ENCODE data around the gene KLHL11. TPM values are rescaled to one million over a fixed set of nuclear protein-coding genes. Genes with fewer than 3 reads are reported as not detected.
A peak's percentile ranks its signal among the peaks of the same experiment; 100 is the strongest.

KLHL11 gene
- polyA plus RNA-seq, 1 donor, result 4.9 TPM

GRCh38 chr17:41811549-41812380 is 53.5 kb downstream of the KLHL11 start, which contains the start of gene P3H4:
P3H4 (minus strand) TSS chr17:41811949; CDS start chr17:41811915, 34 bp downstream.
- DNase-seq (ENCODE audit: low read depth), result peak; percentile 58

GRCh38 chr17:41810659-41811548 is 54.3 kb downstream of the KLHL11 start:
- no peak for DNase-seq (ENCODE audit: low read depth)

- DNase-seq (ENCODE audit: low read depth), result no peak
These were observed 58.4 kb downstream of the KLHL11 start for GRCh38 chr17:41806685-41807445.

Other genes with a start within 250 kb of the KLHL11 start
- gene KRT17, start 240.8 kb downstream of the KLHL11 start, polyA plus RNA-seq (ENCODE audit: insufficient read length), result 0.71 TPM
- 784 TPM for gene EIF1, start 176.5 kb downstream of the KLHL11 start, polyA plus RNA-seq (ENCODE audit: insufficient read length)
- not detected for gene GAST, start 153.1 kb downstream of the KLHL11 start, polyA plus RNA-seq (ENCODE audit: insufficient read length)
- gene HAP1, start 130.8 kb downstream of the KLHL11 start, polyA plus RNA-seq (ENCODE audit: insufficient read length), result 0.04 TPM
- gene JUP, start 78.7 kb downstream of the KLHL11 start, polyA plus RNA-seq (ENCODE audit: insufficient read length), result 31.0 TPM
- gene P3H4, start 53.5 kb downstream of the KLHL11 start, polyA plus RNA-seq (ENCODE audit: insufficient read length), result 39.5 TPM
- gene FKBP10, start 52.4 kb downstream of the KLHL11 start, polyA plus RNA-seq (ENCODE audit: insufficient read length), result 114 TPM
- 34.6 TPM for gene NT5C3B, start 29.2 kb downstream of the KLHL11 start, polyA plus RNA-seq (ENCODE audit: insufficient read length)
- gene KLHL10, start 27.6 kb downstream of the KLHL11 start, polyA plus RNA-seq (ENCODE audit: insufficient read length), result 0.18 TPM
- gene ACLY, start 53.5 kb upstream of the KLHL11 start, polyA plus RNA-seq (ENCODE audit: insufficient read length), result 44.4 TPM
- 0.80 TPM for gene ODAD4, start 65.2 kb upstream of the KLHL11 start, polyA plus RNA-seq (ENCODE audit: insufficient read length)
- gene CNP, start 101.4 kb upstream of the KLHL11 start, polyA plus RNA-seq (ENCODE audit: insufficient read length), result 40.1 TPM
- gene DNAJC7, start 152.0 kb upstream of the KLHL11 start, polyA plus RNA-seq (ENCODE audit: insufficient read length), result 97.2 TPM
- gene NKIRAS2, start 154.7 kb upstream of the KLHL11 start, polyA plus RNA-seq (ENCODE audit: insufficient read length), result 47.9 TPM
- gene C17orf113, start 185.2 kb upstream of the KLHL11 start, polyA plus RNA-seq (ENCODE audit: insufficient read length), result 1.2 TPM
- gene ZNF385C, start 233.1 kb upstream of the KLHL11 start, polyA plus RNA-seq (ENCODE audit: insufficient read length), result 6.7 TPM
- 5.8 TPM for gene DHX58, start 247.3 kb upstream of the KLHL11 start, polyA plus RNA-seq (ENCODE audit: insufficient read length)

Measured in forelimb muscle (tissue), 1 donor.